SU-DHL-6 (cell line): ENCODE results near the gene TMEM88.

ENCODE experiments used
- H2AFZ ChIP-seq: fragments of 200-600 bp; sonication (generic); 2 replicates; pipeline ENCODE4 v1.6.1; 2014; ENCODE audit warnings: low read depth, mild to moderate bottlenecking, moderate library complexity, mixed read lengths, antibody characterized with exemption, low read length; ENCODE audit not compliant: severe bottlenecking
- H3F3A ChIP-seq: fragments of 200-600 bp; shearing (Covaris generic); 2 replicates; pipeline ENCODE4 v1.6.0; 2016; ENCODE audit warnings: antibody characterized with exemption, mild to moderate bottlenecking; ENCODE audit not compliant: insufficient read depth
- H3K27ac ChIP-seq: fragments of 200-600 bp; sonication (generic); 2 replicates; pipeline ENCODE4 v1.5.1; 2016; ENCODE audit warnings: low read depth, mild to moderate bottlenecking, low read length, moderate library complexity, mixed read lengths
- H3K27me3 ChIP-seq: fragments of 200-600 bp; sonication (generic), shearing (Covaris generic); 2 replicates; pipeline ENCODE4 v1.6.0; 2014; ENCODE audit warnings: mild to moderate bottlenecking, low read length
- H3K36me3 ChIP-seq: fragments of 200-600 bp; sonication (generic); 2 replicates; pipeline ENCODE4 v1.6.1; 2014; ENCODE audit warnings: mild to moderate bottlenecking, low read length, mixed read lengths
- H3K4me2 ChIP-seq: fragments of 300-600, 200-600 bp; shearing (Covaris generic), sonication (generic); 2 replicates; pipeline ENCODE4 v1.6.0; 2014; ENCODE audit warnings: low read length, low read depth, mild to moderate bottlenecking; ENCODE audit not compliant: poor library complexity, severe bottlenecking
- H3K4me3 ChIP-seq: fragments of 200-600 bp; sonication (generic); 2 replicates; pipeline ENCODE4 v1.5.1; 2014; ENCODE audit warnings: antibody characterized with exemption, low read length, mild to moderate bottlenecking, mixed read lengths; ENCODE audit not compliant: insufficient read depth, poor library complexity, severe bottlenecking
- H3K79me2 ChIP-seq: fragments of 200-600 bp; sonication (generic); 2 replicates; pipeline ENCODE4 v1.6.1; 2014; ENCODE audit warnings: mild to moderate bottlenecking, low read length, moderate library complexity; ENCODE audit not compliant: insufficient read depth
- H3K9ac ChIP-seq: fragments of 200-600 bp; sonication (generic); 2 replicates; pipeline ENCODE4 v1.7.0; 2014; ENCODE audit warnings: mild to moderate bottlenecking, low read length
- H3K9me2 ChIP-seq: fragments of 200-600 bp; sonication (generic); replicated peaks from 2 replicates; pipeline ENCODE4 v1.6.1; 2014; ENCODE audit warnings: low read length; ENCODE audit not compliant: insufficient read depth
- H3K9me3 ChIP-seq: fragments of 200-600 bp; sonication (generic); 2 replicates; pipeline ENCODE4 v1.6.1; 2014; ENCODE audit warnings: low read length, mixed read lengths; ENCODE audit not compliant: insufficient read depth
- H4K20me1 ChIP-seq: fragments of 200-600 bp; sonication (generic); 2 replicates; pipeline ENCODE4 v1.6.1; 2014; ENCODE audit warnings: low read depth, mild to moderate bottlenecking, antibody characterized with exemption, low read length, moderate library complexity, mixed read lengths
- EZH2phosphoT487 ChIP-seq: fragments of 200-600 bp; sonication (generic), shearing (Covaris generic); conservative IDR thresholded peaks from 2 replicates; pipeline ENCODE4 v1.6.1; 2018; ENCODE audit warnings: mild to moderate bottlenecking, antibody characterized with exemption, low read length, moderate library complexity, mixed read lengths
- TF ChIP-seq, protein P1 (sequence below): fragments of 200-600 bp; sonication (generic); IDR thresholded peaks from one replicate; pipeline ENCODE4 v1.5.1; 2017; ENCODE audit warnings: antibody characterized with exemption, mild to moderate bottlenecking, low read length, moderate library complexity; ENCODE audit not compliant: insufficient read depth, poor library complexity, severe bottlenecking

Gene TMEM88

DNA sequence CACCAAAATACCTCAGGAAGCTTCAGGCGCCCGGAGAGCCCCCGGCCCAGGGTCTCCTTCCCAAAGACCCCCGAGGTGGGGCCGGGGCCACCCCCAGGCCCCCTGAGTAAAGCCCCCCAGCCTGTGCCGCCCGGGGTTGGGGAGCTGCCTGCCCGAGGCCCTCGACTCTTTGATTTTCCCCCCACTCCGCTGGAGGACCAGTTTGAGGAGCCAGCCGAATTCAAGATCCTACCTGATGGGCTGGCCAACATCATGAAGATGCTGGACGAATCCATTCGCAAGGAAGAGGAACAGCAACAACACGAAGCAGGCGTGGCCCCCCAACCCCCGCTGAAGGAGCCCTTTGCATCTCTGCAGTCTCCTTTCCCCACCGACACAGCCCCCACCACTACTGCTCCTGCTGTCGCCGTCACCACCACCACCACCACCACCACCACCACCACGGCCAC lies 6.7 kb upstream of the TMEM88 start:
- no peak overlapping the region for H3K9ac ChIP-seq
- H4K20me1 ChIP-seq: no peaks in the 10 kb centered on the region
- H3K27me3 ChIP-seq: no peaks in the 10 kb centered on the region
- peaks cover 14% of the 10 kb centered on the region; the same call in 1 of the 2 replicates for H3K79me2 ChIP-seq
- no peak overlapping the region for H2AFZ ChIP-seq
- TF ChIP-seq, protein P1, sequence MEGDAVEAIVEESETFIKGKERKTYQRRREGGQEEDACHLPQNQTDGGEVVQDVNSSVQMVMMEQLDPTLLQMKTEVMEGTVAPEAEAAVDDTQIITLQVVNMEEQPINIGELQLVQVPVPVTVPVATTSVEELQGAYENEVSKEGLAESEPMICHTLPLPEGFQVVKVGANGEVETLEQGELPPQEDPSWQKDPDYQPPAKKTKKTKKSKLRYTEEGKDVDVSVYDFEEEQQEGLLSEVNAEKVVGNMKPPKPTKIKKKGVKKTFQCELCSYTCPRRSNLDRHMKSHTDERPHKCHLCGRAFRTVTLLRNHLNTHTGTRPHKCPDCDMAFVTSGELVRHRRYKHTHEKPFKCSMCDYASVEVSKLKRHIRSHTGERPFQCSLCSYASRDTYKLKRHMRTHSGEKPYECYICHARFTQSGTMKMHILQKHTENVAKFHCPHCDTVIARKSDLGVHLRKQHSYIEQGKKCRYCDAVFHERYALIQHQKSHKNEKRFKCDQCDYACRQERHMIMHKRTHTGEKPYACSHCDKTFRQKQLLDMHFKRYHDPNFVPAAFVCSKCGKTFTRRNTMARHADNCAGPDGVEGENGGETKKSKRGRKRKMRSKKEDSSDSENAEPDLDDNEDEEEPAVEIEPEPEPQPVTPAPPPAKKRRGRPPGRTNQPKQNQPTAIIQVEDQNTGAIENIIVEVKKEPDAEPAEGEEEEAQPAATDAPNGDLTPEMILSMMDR: no peak
- no peak for TF ChIP-seq EZH2phosphoT487
- no peak overlapping the region for H3K4me3 ChIP-seq
- no peak overlapping the region for H3K4me2 ChIP-seq
- no peaks in the 10 kb centered on the region for H3K9me3 ChIP-seq
- H3K27ac ChIP-seq: no peak overlapping the region
- H3K9me2 ChIP-seq: no peaks in the 10 kb centered on the region
- H3K36me3 ChIP-seq: no peaks in the 10 kb centered on the region
- H3F3A ChIP-seq: peaks cover 15% of the 10 kb centered on the region

DNA sequence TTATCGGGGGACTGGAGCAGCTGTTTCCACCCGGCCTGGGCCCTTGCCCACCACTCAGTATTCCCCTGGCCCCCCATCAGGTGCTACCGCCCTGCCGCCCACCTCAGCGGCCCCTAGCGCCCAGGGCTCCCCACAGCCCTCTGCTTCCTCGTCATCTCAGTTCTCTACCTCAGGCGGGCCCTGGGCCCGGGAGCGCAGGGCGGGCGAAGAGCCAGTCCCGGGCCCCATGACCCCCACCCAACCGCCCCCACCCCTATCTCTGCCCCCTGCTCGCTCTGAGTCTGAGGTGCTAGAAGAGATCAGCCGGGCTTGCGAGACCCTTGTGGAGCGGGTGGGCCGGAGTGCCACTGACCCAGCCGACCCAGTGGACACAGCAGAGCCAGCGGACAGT lies 6.1 kb upstream of the TMEM88 start:
- Histone ChIP-seq H3K36me3 (no peaks in the 10 kb centered on the region), H3K4me2 (no peak overlapping the region), H3K27me3 (no peaks in the 10 kb centered on the region), H3K4me3 (no peak overlapping the region), H3K79me2 (peaks cover 13% of the 10 kb centered on the region; the same call in 1 of the 2 replicates), H3K9ac (no peak overlapping the region), H3K9me3 (no peaks in the 10 kb centered on the region), H3K27ac (no peak overlapping the region), H4K20me1 (no peaks in the 10 kb centered on the region), H2AFZ (no peak overlapping the region), H3F3A (peaks cover 13% of the 10 kb centered on the region), H3K9me2 (no peaks in the 10 kb centered on the region)
- no peak for TF ChIP-seq EZH2phosphoT487
- TF ChIP-seq, protein P1: no peak

DNA sequence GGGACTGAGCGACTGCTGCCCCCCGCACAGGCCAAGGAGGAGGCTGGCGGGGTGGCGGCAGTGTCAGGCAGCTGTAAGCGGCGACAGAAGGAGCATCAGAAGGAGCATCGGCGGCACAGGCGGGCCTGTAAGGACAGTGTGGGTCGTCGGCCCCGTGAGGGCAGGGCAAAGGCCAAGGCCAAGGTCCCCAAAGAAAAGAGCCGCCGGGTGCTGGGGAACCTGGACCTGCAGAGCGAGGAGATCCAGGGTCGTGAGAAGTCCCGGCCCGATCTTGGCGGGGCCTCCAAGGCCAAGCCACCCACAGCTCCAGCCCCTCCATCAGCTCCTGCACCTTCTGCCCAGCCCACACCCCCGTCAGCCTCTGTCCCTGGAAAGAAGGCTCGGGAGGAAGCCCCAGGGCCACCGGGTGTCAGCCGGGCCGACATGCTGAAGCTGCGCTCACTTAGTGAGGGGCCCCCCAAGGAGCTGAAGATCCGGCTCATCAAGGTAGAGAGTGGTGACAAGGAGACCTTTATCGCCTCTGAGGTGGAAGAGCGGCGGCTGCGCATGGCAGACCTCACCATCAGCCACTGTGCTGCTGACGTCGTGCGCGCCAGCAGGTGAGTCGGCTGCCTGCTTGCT lies 5.6 kb upstream of the TMEM88 start:
- H3K36me3 ChIP-seq: no peaks in the 10 kb centered on the region
- no peak overlapping the region for H3K4me2 ChIP-seq
- no peaks in the 10 kb centered on the region for H3K27me3 ChIP-seq
- H4K20me1 ChIP-seq: no peaks in the 10 kb centered on the region
- H3K9me3 ChIP-seq: no peaks in the 10 kb centered on the region
- TF ChIP-seq EZH2phosphoT487: no peak
- TF ChIP-seq, protein P1: no peak
- H3K79me2 ChIP-seq: peaks cover 9% of the 10 kb centered on the region; the same call in 1 of the 2 replicates
- H3F3A ChIP-seq: peaks cover 10% of the 10 kb centered on the region
- no peak overlapping the region for H3K9ac ChIP-seq
- H2AFZ ChIP-seq: no peak overlapping the region
- H3K27ac ChIP-seq: no peak overlapping the region
- H3K4me3 ChIP-seq: no peak overlapping the region
- no peaks in the 10 kb centered on the region for H3K9me2 ChIP-seq
